ENCODE measurements around the gene SLC15A4. TPM values are rescaled to one million over a fixed set of nuclear protein-coding genes. Genes with fewer than 3 reads are reported as not detected.
"Not testable (repeated sequence)": the region's sequence is repeated elsewhere in the genome, so short reads cannot be mapped to it uniquely, and the experiment has no call there.

Gene SLC15A4
- total RNA-seq, 1 donor from 2014 or later: 35.5 TPM

DNA sequence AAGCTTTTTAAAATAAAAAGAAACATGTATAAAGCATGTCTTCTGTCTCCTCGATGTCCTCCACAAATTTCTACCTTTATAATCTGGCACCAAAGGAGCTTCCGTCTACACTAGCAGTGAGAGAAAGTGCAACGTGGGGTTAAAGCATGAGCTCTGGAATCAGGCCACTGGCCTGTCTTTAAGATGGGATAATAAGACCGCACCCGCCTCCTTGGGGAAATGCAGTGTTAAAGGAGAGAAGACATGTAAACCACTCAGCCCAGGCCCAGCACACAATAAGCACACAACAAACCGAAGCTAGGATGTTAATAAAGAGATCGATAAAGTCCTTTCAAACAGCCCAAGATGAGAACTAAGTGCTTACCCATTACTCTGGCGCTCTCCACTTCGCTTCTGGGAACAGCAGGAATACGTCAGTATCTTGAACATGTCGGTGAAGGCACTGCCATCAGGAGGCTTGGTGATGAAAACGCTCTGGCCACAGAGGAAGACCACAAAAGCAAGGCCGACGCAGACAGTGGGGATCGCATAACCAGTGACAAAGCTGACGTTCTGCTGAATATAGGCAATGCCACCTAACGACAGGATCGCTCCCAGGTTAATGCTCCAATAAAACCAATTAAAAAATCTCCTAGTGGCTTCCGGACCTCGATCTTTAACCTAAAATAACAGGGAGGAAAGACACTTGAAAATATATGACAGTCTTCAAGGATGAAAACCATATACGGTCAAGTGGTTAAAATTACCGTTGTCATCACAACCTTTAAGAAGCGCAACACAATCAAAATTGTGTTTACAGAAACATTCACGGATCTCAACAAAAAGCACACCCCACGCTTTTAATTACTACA lies 9.1 kb downstream of the SLC15A4 start:
- DNase-seq (ENCODE audit: low read depth, low spot score): no peak

DNA sequence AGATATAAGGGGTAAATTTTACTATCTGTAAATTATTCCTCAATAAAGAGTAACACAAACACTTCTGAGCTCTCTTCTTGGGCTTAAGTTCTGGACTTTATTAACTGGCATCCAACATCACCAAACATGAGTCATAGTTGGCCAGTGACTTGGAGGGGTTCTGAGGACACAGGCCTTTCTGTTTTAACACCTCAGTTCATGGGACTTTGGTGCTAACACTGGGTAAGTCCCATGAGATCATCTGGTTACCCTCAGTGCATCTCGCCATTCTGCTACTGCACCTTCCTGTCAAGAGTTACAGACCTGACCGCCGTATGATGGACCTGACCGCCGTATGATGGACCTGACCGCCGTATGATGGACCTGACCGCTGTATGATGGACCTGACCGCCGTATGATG lies 9.9 kb downstream of the SLC15A4 start:
- no peak for DNase-seq (ENCODE audit: low read depth, low spot score)

DNA sequence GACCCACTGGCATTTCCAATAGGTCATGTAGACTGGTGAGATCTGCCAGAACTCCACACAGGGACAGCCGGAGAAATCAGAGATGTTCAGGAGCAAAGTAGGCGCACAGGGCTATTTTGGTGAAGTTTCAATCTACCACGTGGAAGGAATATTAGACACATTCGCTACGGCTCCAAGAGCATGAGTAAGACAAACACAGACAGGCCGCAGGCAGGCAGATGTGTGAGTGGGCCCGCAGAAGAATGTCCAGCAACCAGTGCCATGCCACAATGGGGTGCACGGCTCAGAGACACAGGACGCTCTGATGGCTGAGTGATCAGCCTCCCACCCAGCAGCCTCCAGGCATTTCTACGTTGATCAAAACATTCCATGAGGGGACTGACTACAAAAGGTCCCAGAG lies 10.4 kb downstream of the SLC15A4 start:
- no peak for DNase-seq (ENCODE audit: low read depth, low spot score)

DNA sequence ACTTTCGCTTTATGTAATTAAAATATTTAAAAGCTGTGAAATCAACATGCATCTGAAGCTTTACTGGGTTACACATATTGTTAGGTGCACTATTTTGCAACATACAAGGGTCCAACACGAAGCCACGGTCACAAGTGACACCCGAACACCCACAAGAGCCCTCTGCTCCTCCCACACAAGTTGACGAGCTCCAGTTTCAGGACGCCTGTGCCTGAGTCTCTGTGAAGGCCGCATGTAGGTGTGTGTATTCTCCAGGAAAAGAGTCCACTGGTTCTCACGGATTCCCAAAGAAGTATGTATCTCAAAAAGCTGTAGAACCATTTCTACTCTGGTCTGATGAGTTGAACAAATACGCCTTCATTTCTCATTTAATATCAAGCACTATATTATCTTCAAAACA lies 12.0 kb downstream of the SLC15A4 start:
- DNase-seq (ENCODE audit: low read depth, low spot score): no peak

DNA sequence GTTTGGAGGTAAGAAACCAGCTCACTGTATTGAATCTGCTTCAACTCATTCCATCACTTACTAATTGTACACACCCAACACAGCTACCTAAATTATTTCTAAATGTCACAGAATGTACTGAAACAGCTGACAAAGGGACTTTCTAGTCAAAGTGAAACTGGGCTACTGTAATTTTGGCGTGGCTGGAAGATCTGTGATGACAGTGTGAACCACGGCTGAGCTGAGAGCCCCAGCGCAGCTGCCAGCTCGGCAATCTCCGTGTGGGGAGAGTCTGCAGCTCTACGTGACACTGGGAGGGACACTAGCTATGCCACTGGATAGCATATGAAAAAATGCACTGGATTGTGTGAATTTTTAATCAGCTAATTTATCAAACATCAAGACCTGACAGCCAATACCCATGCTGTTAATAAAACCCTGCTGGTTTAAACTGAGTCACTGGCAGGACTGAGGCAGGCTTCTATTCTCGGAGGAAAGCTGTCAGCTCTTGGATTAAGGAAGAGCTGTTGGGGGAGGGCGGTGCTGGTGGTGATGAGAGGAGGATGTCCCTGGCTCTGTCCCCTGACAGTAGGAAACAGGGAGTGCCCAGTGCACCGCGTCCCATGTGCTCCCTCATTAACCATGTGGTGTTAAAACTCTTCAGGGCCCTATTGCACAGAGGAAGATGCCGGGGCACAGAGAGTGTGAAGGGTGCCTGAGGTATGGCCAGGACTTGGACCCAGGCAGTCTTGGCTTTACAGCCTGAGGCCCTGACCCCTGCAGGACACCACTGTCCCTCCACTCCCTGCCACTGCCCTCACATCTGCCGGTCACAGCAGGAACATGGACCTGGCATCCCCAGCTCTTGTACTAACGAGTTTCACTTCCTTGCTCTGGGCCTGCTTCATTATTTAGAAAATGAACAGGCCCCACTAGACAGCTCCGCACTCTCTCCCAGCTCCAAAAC lies 13.3 kb downstream of the SLC15A4 start:
- DNase-seq (ENCODE audit: low read depth, low spot score): no peak

DNA sequence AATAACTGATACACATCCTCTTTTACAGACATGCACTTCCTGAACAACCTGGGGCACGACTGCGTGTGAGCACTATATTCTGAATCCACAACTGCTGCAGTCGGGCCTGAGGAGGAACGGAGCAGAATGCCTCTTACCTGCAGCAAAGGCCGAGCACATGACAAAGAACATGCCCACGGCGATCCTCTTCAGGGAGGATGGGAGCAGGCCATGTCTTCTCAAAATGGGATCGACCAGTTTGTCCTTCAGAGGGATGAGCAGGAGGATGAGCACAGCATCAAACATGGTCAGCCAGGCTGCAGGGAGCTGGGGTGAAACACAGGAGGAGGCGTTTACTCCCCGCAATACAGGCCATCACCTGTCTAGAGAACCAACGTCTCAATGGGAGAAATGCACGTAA lies 15.1 kb downstream of the SLC15A4 start:
- DNase-seq (ENCODE audit: low read depth, low spot score): no peak

DNA sequence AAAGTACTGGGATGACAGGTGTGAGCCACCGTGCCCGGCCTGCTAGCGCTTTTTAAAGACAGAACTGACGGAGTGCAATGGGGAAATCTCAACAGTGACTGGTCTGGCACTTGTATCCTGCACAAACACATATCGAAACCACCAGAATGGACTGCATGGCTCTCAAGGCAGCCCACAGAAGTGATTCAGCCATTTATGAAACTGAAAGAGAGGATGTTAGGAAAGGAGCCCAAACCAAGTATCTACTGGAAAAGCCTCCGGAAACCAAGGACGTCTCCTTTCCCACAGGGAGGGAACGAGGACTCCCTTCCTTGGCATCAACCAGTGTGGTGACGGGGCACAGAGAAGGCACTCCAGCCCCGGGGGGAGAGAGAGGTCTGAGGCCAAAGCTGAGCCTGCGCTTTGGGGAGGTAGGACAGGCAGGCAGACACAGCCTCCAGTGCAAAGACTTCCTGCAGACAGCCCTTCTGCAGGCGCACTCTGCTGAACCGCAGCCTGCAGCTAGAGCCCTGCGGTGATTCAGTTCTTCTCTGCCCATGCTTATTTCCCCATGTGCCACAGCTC lies 16.5 kb downstream of the SLC15A4 start:
- no peak for DNase-seq (ENCODE audit: low read depth, low spot score)

DNA sequence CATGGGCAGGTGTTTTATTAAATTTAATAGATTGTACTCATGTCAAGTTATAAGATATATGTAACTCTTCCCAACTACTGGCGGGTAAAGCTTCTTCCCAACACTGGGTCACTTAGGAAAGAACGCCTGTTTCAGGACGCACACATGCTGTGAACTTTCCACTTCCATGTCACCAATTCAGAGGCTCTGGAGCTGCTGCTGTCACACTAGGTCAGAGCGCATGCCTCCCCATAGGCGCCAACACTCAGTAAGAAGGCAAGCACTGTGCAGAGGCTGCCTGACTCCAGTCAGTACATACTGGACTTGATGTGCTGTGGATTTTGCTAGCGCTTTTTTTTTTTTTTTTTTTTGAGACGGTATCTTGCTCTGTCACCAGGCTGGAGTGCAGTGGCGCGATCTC lies 17.2 kb downstream of the SLC15A4 start:
- DNase-seq (ENCODE audit: low read depth, low spot score): no peak

DNA sequence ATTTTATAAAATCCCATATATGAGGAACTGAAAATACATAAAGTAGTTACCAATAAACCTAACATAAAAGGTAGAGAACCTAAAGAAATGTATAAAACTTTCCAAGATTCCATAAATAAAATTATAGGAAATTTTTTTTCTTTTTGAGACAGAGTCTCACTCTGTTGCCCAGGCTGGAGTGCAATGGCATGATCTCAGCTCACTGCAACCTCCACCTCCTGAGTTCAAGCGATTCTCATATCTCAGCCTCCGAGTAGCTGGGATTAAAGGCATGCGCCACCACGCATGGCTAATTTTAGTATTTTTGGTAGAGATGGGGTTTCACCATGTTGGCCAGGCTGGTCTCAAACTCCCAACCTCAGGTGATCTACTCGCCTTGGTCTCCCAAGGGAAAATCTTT lies 18.4 kb downstream of the SLC15A4 start:
- DNase-seq (ENCODE audit: low read depth, low spot score): not testable (repeated sequence)

DNA sequence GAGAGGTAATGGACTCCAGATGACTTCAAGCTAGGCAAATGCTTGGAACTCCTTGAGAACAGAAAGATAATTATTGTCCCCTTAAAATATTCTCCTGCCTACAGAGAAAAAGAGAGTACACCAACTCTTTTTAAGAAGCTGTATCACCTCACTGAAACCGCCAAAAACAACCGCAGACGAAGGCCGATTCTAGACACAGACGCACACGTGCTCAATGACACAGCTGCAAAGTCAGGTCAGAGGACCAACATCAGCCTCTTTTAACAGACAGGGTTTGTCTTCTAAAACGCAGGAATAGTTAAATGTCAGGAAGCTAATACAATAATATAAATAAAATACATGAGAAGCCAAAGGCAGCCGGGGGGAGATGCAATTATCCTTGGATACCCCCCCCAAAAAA lies 19.0 kb downstream of the SLC15A4 start:
- no peak for DNase-seq (ENCODE audit: low read depth, low spot score)

DNA sequence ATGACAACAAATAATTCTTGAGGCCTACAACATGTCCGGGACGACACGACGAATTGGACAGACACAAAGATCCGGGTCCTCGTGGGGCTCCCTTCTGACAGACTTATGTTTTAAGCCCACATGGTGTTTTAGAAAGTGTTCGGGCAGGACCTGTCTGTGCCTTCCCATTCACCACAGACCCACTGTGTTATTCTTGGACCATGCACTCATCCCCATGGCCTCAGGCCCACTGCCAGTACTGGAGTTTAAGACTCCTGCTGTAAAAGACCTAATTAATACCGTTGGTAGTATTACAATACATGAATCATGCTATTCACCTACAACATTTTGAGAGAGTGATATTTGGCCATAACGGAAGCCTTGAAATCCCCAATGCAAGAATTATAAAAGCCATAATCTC lies 20.0 kb downstream of the SLC15A4 start:
- no peak for DNase-seq (ENCODE audit: low read depth, low spot score)

DNA sequence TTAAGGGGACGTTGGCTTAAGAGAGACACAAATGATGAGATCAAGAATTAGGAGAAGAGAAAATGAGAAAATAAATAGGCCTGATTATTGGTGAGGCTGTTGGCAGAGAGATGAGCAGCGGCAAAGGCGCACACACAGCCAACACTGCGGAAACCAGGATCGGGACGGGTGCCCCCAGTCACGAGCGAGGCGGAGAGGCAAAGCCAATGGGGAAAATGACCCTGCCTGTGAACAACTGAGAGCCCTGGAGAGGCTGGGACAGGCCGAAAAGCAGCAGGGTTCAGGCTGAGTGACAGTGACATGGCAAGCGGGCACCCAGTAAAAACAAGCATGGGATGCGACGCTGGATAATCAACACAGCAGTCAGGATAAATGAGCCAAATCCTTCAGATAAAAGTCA lies 21.0 kb downstream of the SLC15A4 start:
- DNase-seq (ENCODE audit: low read depth, low spot score): no peak

DNA sequence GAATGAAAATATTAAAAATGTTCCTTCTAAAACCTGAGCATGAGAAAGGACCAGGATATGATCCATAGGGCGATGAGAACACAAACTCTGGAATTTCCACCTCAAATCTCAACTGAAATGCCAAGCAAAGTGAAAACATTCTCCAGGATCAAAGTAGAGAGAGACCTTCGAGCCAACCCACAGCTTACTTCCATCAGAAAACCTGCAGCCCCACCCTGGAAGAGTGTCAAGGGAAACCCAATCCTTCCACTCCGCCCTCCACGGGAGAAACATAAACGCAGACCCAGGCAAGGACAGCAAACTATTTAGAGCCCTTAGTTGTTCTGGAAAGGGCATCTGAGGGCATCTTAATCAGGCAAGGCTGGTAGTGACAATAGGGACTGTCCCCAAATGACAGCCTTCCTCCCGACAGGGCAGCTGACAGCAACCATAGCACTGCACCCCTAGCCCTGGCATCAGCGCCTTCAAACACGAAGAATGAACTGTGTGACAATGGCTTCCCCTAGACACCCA lies 21.8 kb downstream of the SLC15A4 start:
- DNase-seq (ENCODE audit: low read depth, low spot score): no peak

DNA sequence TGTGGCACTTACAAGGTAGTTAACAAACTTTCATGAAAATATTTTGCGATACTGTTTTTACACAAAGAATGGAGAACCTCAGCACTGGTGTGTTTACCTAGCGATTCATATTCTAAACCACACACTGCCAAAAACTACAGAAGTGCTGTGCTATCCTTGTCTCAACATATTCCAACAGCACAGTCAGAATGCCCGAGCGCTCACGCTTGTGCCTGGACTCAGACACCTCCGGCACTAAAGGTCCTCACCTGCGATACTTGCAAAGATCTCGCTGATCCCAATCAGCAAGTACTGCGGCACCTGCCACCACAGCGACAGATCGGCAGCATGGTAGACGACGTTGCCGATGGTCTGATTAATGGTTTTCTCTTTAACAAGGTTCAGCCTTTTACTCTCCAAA lies 23.2 kb downstream of the SLC15A4 start:
- DNase-seq (ENCODE audit: low read depth, low spot score): no peak

DNA sequence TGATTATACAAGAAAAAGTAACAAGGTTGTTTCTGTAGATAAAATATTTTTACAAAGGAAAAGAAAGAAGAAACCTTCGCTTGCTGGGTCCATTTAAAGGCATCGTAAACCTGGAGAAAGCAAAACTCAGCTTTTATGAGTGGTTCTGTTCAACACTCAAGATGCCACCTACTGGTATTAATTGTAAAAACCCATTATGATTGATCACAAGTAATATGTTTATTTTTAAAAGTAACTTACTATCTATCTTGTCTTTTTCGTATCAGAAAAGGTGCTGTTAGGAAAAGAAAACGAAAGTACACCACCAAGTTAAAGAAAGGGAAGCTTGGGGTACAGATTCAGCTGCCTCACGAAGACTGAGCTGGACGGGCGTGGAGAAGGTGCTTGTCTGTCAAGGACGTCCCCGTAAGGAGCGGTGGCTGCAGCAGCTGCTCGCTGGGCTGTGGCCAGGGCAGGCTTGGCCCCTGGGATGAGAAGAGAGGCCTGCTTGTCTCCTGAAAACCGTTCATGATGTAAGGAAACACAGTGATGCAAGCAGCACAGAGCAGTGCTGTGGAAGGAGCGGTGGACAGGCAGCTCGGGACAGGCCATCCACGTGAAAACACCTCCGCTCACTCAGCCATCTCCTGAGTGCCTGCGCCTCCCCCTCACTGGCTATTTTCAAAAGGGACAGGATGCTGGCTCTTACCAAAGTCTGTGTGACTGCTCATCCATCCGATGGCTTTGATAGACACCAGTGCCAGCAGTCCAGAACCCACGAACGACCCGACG lies 25.0 kb downstream of the SLC15A4 start:
- DNase-seq (ENCODE audit: low read depth, low spot score): no peak

DNA sequence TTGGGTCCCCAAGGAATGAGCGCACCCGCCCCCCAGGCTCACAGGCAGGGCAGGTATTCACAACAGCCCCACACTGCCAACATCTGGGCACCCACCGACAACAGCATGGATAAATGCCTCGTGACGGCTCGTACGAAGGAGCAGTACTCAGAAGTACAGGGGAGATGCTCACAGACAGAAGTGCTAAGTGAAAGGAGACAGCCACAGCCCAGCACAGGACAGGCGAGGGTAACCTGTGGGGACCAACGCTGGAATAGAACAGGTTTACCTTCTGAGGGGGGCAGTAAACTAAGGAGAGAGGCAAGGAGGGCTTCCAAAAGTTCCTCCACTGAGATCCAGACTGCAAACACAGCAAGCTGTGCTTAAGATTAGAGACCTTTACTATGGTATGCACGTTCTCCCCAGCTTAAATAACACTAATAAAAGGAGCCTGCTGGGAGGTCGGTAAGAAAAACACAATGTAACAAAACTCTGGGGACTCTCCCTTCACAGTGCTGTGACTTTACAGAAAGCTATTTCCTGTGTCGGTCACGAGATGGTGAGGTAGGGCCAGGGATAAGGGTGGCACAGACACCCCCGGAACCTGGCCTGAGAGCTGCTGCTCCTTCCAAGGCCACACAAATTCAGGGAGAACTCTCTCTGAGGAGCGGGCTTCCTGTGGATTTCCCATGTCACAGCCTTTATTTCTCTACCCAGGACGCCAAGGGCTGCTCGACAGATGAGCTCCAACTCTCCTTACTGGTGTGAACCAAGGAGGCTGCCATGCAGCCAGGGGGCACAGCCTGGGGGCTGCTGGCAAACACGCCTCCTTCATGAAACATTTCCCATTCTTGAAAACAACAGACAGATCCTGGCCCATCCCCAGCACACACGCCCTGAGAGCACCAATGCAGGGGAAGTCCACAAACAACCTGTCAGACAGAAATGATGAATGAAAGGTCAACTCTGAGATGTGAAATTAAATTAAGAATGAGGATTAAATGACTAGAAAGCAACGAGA lies 26.3 kb downstream of the SLC15A4 start:
- DNase-seq (ENCODE audit: low read depth, low spot score): no peak

DNA sequence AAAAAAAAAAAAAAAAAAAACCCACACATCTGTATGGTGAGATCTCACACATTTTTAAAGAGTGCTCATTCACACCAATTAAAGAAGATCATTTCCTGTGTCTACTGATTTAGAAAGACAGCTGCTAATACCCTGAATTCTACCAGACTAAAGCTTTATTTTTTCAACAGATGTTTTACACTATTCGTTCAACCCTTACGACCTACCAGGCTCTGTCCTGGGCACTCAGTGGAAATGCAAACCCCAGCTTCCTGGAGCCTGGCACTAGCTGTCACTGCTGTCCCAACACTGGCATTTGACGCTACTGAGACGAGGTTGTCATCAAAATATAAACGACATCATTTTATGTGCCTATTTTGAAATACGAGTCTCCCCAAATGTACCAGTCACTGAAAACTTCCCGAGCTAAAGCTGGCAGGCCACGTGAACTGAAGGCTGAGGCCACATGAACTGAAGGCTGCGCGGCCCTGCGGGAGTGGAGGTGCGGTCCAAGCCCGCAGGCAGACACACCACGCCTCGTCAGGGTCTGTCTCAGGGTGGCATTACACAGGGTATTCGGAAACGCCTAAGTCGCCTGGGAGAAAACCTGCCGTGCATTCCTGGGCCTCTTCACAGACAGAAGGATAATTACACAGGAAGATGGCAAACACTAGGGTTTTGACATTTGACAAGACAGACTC lies 27.2 kb downstream of the SLC15A4 start:
- no peak for DNase-seq (ENCODE audit: low read depth, low spot score)

DNA sequence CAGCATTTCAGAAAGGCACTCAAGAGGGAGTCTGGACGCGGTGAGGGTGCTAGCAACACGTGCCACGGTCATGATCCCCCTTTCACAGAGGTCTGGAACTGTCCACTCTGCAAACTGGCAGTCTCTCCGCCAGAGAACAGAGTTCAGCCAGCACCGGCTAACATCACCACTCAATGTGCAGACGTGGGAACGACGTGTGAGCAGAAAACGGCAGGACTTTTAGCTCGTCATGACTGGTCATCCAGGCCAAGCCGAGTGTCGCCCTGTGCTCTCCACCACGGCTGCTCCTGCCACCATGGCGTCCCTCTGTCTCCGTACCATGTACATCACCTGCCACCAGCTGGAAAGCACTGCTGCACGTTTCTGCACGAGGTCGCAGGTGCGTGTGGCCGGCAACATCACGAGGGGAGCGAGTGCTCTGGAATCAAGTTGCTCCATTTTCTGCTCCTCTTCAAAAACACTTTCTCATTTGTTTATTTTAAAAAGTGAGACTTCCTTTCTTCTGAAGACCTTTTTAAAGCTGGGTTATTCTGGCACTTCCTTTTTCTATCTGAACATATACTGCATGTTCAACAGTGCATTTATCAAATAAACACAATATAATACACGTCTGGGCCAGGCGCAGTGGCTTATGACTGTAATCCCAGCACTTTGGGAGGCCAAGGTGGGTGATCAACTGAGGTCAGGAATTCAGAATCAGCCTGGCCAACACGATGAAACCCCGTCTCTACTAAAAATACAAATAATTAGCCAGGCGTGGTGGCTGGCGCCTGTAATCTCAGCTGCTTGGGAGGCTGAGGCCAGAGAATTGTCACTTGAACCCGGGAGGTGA lies 28.0 kb downstream of the SLC15A4 start:
- no peak for DNase-seq (ENCODE audit: low read depth, low spot score)

Measured in pulmonary artery endothelial cell (primary cell).